HCT116 (cell line): ENCODE measurements around the gene GNAI1.

Experiments
- CEBPB ChIP-seq: IDR thresholded peaks from 2 replicates; pipeline ENCODE4 v1.6.1; 2012; ENCODE audit warnings: low read depth
- CTCF ChIP-seq, 3 experiments: fragments of 200-600 bp in 1 of 3; sonication (generic) in 1 of 3; IDR thresholded peaks in 2 of 3; conservative IDR thresholded peaks in 1 of 3; 2 replicates each; pipeline ENCODE4 v1.5.1; 2012 to 2017; ENCODE audit warnings: low read depth in 2 of 3, low read length in 2 of 3, antibody characterized with exemption in 1 of 3, borderline replicate concordance in 1 of 3, control low read depth in 1 of 3, mild to moderate bottlenecking in 1 of 3, mixed read lengths in 1 of 3, mixed run types in 1 of 3, moderate library complexity in 1 of 3; ENCODE audit not compliant: insufficient read depth in 1 of 3
- EZH2 ChIP-seq: fragments of 200-600 bp; sonication (generic); IDR thresholded peaks from 2 replicates; pipeline ENCODE4 v1.6.1; 2017; ENCODE audit warnings: antibody characterized with exemption, mixed run types
- EZH2phosphoT487 ChIP-seq: fragments of 200-600 bp; IDR thresholded peaks from 2 replicates; pipeline ENCODE4 v1.6.1; 2018; ENCODE audit warnings: antibody characterized with exemption, borderline replicate concordance
- FOSL1 ChIP-seq: IDR thresholded peaks from 2 replicates; pipeline ENCODE4 v1.6.1; 2012; ENCODE audit warnings: low read depth
- JUND ChIP-seq: IDR thresholded peaks from 2 replicates; pipeline ENCODE4 v1.6.1; 2012
- POLR2A ChIP-seq: IDR thresholded peaks from 2 replicates; pipeline ENCODE4 v1.7.0; 2011; ENCODE audit warnings: borderline replicate concordance; ENCODE audit not compliant: insufficient read depth, insufficient read length; ENCODE audit errors: extremely low read depth
- POLR2AphosphoS5 ChIP-seq: IDR thresholded peaks from 2 replicates; pipeline ENCODE4 v1.6.1; 2011; ENCODE audit warnings: mild to moderate bottlenecking, low read depth, low read length, moderate library complexity
- RAD21 ChIP-seq: IDR thresholded peaks from 2 replicates; pipeline ENCODE4 v1.6.1; 2012; ENCODE audit warnings: low read depth, mild to moderate bottlenecking
- REST ChIP-seq: IDR thresholded peaks from 2 replicates; pipeline ENCODE4 v1.6.1; 2012; ENCODE audit warnings: low read depth
- SIN3A ChIP-seq: IDR thresholded peaks from 2 replicates; pipeline ENCODE4 v1.6.1; 2012; ENCODE audit warnings: low read depth
- SP1 ChIP-seq: IDR thresholded peaks from 2 replicates; pipeline ENCODE4 v1.6.1; 2012; ENCODE audit warnings: low read depth
- ZBTB33 ChIP-seq: IDR thresholded peaks from 2 replicates; pipeline ENCODE4 v1.6.1; 2011; ENCODE audit warnings: mild to moderate bottlenecking, low read length, moderate library complexity; ENCODE audit not compliant: insufficient replicate concordance; ENCODE audit errors: extremely low read depth

- TF ChIP-seq POLR2AphosphoS5: no peak
- TF ChIP-seq CTCF (IDR thresholded peaks at IDR 0.05 in 2 of 3, conservative IDR thresholded peaks at IDR 0.05 in 1 of 3; ENCODE audit: borderline replicate concordance in 1 of 3, insufficient read depth in 1 of 3, low read depth in 2 of 3, low read length in 2 of 3): no peak
- no peak for TF ChIP-seq REST
- TF ChIP-seq POLR2A: no peak
- no peak for TF ChIP-seq EZH2phosphoT487
- TF ChIP-seq SP1: no peak
- TF ChIP-seq EZH2: no peak
- TF ChIP-seq RAD21: no peak
- no peak for TF ChIP-seq SIN3A
- TF ChIP-seq CEBPB: no peak
- no peak for TF ChIP-seq JUND
- no peak for TF ChIP-seq FOSL1
- TF ChIP-seq ZBTB33: no peak
These were observed 92.0 kb downstream of the GNAI1 start for GRCh38 chr7:80226629-80227028.
